ENCODE measurements around the gene DRC1.

DRC1 gene

GRCh38 chr2:26485099-26485498 is 83.4 kb downstream of the DRC1 start:
- no peaks in the 10 kb centered on the region for H3K9me3 ChIP-seq (ENCODE audit: control insufficient read depth, insufficient read depth, low read length)
- H3K36me3 ChIP-seq (ENCODE audit: control insufficient read depth, insufficient read depth, low read length) = no peaks in the 10 kb centered on the region
- no peak overlapping the region for H3K27ac ChIP-seq (ENCODE audit: low read depth, low read length)

GRCh38 chr2:26485725-26486418 is 84.2 kb downstream of the DRC1 start:
- H3K9me3 ChIP-seq (ENCODE audit: control insufficient read depth, insufficient read depth, low read length) = no peaks in the 10 kb centered on the region
- H3K27me3 ChIP-seq (ENCODE audit: control insufficient read depth, insufficient read depth, low read length) = no peaks in the 10 kb centered on the region
- no peaks in the 10 kb centered on the region for H3K36me3 ChIP-seq (ENCODE audit: control insufficient read depth, insufficient read depth, low read length)
- no peak overlapping the region for H3K27ac ChIP-seq (ENCODE audit: low read depth, low read length)
- no peak overlapping the region for H3K4me3 ChIP-seq (ENCODE audit: low read depth, low read length)
- no peak overlapping the region for H3K9ac ChIP-seq (ENCODE audit: low read depth, low read length)
- H3K4me1 ChIP-seq (ENCODE audit: control insufficient read depth, insufficient read depth, low read length) = no peaks in the 10 kb centered on the region

More at GRCh38 chr2:26485099-26485498, 83.4 kb downstream of the DRC1 start:
- Histone ChIP-seq H3K9ac (ENCODE audit: low read depth, low read length) (no peak overlapping the region), H3K4me3 (ENCODE audit: low read depth, low read length) (no peak overlapping the region), H3K27me3 (ENCODE audit: control insufficient read depth, insufficient read depth, low read length) (no peaks in the 10 kb centered on the region), H3K4me1 (ENCODE audit: control insufficient read depth, insufficient read depth, low read length) (no peaks in the 10 kb centered on the region)

GRCh38 chr2:26486789-26487188 is 85.1 kb downstream of the DRC1 start:
- Histone ChIP-seq H3K9ac (ENCODE audit: low read depth, low read length) (no peak overlapping the region), H3K27me3 (ENCODE audit: control insufficient read depth, insufficient read depth, low read length) (no peaks in the 10 kb centered on the region)

GRCh38 chr2:26487192-26487591 is 85.5 kb downstream of the DRC1 start:
- Histone ChIP-seq H3K9me3 (ENCODE audit: control insufficient read depth, insufficient read depth, low read length) (no peaks in the 10 kb centered on the region), H3K36me3 (ENCODE audit: control insufficient read depth, insufficient read depth, low read length) (no peaks in the 10 kb centered on the region), H3K9ac (ENCODE audit: low read depth, low read length) (no peak overlapping the region), H3K4me3 (ENCODE audit: low read depth, low read length) (no peak overlapping the region), H3K4me1 (ENCODE audit: control insufficient read depth, insufficient read depth, low read length) (no peaks in the 10 kb centered on the region), H3K27ac (ENCODE audit: low read depth, low read length) (no peak overlapping the region), H3K27me3 (ENCODE audit: control insufficient read depth, insufficient read depth, low read length) (no peaks in the 10 kb centered on the region)

More at GRCh38 chr2:26486789-26487188, 85.1 kb downstream of the DRC1 start:
- no peaks in the 10 kb centered on the region for H3K36me3 ChIP-seq (ENCODE audit: control insufficient read depth, insufficient read depth, low read length)
- H3K27ac ChIP-seq (ENCODE audit: low read depth, low read length) = no peak overlapping the region
- no peak overlapping the region for H3K4me3 ChIP-seq (ENCODE audit: low read depth, low read length)
- no peaks in the 10 kb centered on the region for H3K9me3 ChIP-seq (ENCODE audit: control insufficient read depth, insufficient read depth, low read length)
- H3K4me1 ChIP-seq (ENCODE audit: control insufficient read depth, insufficient read depth, low read length) = no peaks in the 10 kb centered on the region

- Histone ChIP-seq H3K9ac (ENCODE audit: low read depth, low read length) (no peak overlapping the region), H3K27ac (ENCODE audit: low read depth, low read length) (no peak overlapping the region), H3K9me3 (ENCODE audit: control insufficient read depth, insufficient read depth, low read length) (no peaks in the 10 kb centered on the region), H3K4me1 (ENCODE audit: control insufficient read depth, insufficient read depth, low read length) (no peaks in the 10 kb centered on the region), H3K27me3 (ENCODE audit: control insufficient read depth, insufficient read depth, low read length) (no peaks in the 10 kb centered on the region), H3K4me3 (ENCODE audit: low read depth, low read length) (no peak overlapping the region), H3K36me3 (ENCODE audit: control insufficient read depth, insufficient read depth, low read length) (no peaks in the 10 kb centered on the region)
Measured at GRCh38 chr2:26488463-26489212, 86.9 kb downstream of the DRC1 start.

- no peaks in the 10 kb centered on the region for H3K9me3 ChIP-seq (ENCODE audit: control insufficient read depth, insufficient read depth, low read length)
- no peak overlapping the region for H3K4me3 ChIP-seq (ENCODE audit: low read depth, low read length)
- no peak overlapping the region for H3K27ac ChIP-seq (ENCODE audit: low read depth, low read length)
- no peaks in the 10 kb centered on the region for H3K27me3 ChIP-seq (ENCODE audit: control insufficient read depth, insufficient read depth, low read length)
- H3K36me3 ChIP-seq (ENCODE audit: control insufficient read depth, insufficient read depth, low read length) = no peaks in the 10 kb centered on the region
- no peaks in the 10 kb centered on the region for H3K4me1 ChIP-seq (ENCODE audit: control insufficient read depth, insufficient read depth, low read length)
- H3K9ac ChIP-seq (ENCODE audit: low read depth, low read length) = no peak overlapping the region
Measured at GRCh38 chr2:26489213-26489850, 87.6 kb downstream of the DRC1 start.

- Histone ChIP-seq H3K27me3 (ENCODE audit: control insufficient read depth, insufficient read depth, low read length) (no peaks in the 10 kb centered on the region), H3K4me3 (ENCODE audit: low read depth, low read length) (no peak overlapping the region), H3K4me1 (ENCODE audit: control insufficient read depth, insufficient read depth, low read length) (peaks cover 7% of the 10 kb centered on the region), H3K9me3 (ENCODE audit: control insufficient read depth, insufficient read depth, low read length) (no peaks in the 10 kb centered on the region), H3K9ac (ENCODE audit: low read depth, low read length) (no peak overlapping the region), H3K36me3 (ENCODE audit: control insufficient read depth, insufficient read depth, low read length) (no peaks in the 10 kb centered on the region), H3K27ac (ENCODE audit: low read depth, low read length) (no peak overlapping the region)
Measured at GRCh38 chr2:26491563-26492167, 89.9 kb downstream of the DRC1 start.

GRCh38 chr2:26492749-26493515 is 91.2 kb downstream of the DRC1 start:
- H3K4me1 ChIP-seq (ENCODE audit: control insufficient read depth, insufficient read depth, low read length) = peaks cover 16% of the 10 kb centered on the region
- no peak overlapping the region for H3K4me3 ChIP-seq (ENCODE audit: low read depth, low read length)

GRCh38 chr2:26493566-26493965 is 91.8 kb downstream of the DRC1 start:
- Histone ChIP-seq H3K4me1 (ENCODE audit: control insufficient read depth, insufficient read depth, low read length) (peaks cover 18% of the 10 kb centered on the region), H3K9ac (ENCODE audit: low read depth, low read length) (no peak overlapping the region), H3K27ac (ENCODE audit: low read depth, low read length) (no peak overlapping the region), H3K36me3 (ENCODE audit: control insufficient read depth, insufficient read depth, low read length) (no peaks in the 10 kb centered on the region), H3K4me3 (ENCODE audit: low read depth, low read length) (no peak overlapping the region), H3K27me3 (ENCODE audit: control insufficient read depth, insufficient read depth, low read length) (no peaks in the 10 kb centered on the region), H3K9me3 (ENCODE audit: control insufficient read depth, insufficient read depth, low read length) (no peaks in the 10 kb centered on the region)

More at GRCh38 chr2:26492749-26493515, 91.2 kb downstream of the DRC1 start:
- Histone ChIP-seq H3K9me3 (ENCODE audit: control insufficient read depth, insufficient read depth, low read length) (no peaks in the 10 kb centered on the region), H3K27me3 (ENCODE audit: control insufficient read depth, insufficient read depth, low read length) (no peaks in the 10 kb centered on the region), H3K9ac (ENCODE audit: low read depth, low read length) (no peak overlapping the region), H3K36me3 (ENCODE audit: control insufficient read depth, insufficient read depth, low read length) (no peaks in the 10 kb centered on the region), H3K27ac (ENCODE audit: low read depth, low read length) (no peak overlapping the region)

GRCh38 chr2:26494199-26494598 is 92.5 kb downstream of the DRC1 start:
- Histone ChIP-seq H3K36me3 (ENCODE audit: control insufficient read depth, insufficient read depth, low read length) (no peaks in the 10 kb centered on the region), H3K9me3 (ENCODE audit: control insufficient read depth, insufficient read depth, low read length) (no peaks in the 10 kb centered on the region), H3K27ac (ENCODE audit: low read depth, low read length) (no peak overlapping the region), H3K4me1 (ENCODE audit: control insufficient read depth, insufficient read depth, low read length) (peaks cover 18% of the 10 kb centered on the region), H3K9ac (ENCODE audit: low read depth, low read length) (no peak overlapping the region), H3K4me3 (ENCODE audit: low read depth, low read length) (no peak overlapping the region), H3K27me3 (ENCODE audit: control insufficient read depth, insufficient read depth, low read length) (no peaks in the 10 kb centered on the region)

All from HUES48 (cell line).